Tibial nerve (tissue), 3 donors: ENCODE data around the gene PAIP2.

ENCODE experiments used
- CTCF ChIP-seq, 5 experiments: fragments of 200-600 bp in 3 of 5; fragments of 450-650 bp in 2 of 5; sonication (generic) in 3 of 5; IDR thresholded peaks; one replicate each; pipeline ENCODE4 v1.5.1; 2016 to 2019; ENCODE audit warnings: antibody characterized with exemption in 5 of 5, mild to moderate bottlenecking in 3 of 5, moderate library complexity in 2 of 5
- POLR2A ChIP-seq, 2 donors: fragments of 450-650 bp; IDR thresholded peaks; one replicate each; pipeline ENCODE4 v1.6.1; 2017; ENCODE audit warnings: antibody characterized with exemption in 2 of 2, mild to moderate bottlenecking in 2 of 2, moderate library complexity in 2 of 2

- TF ChIP-seq POLR2A (IDR thresholded peaks at IDR 0.05) = no peak
- TF ChIP-seq CTCF (IDR thresholded peaks at IDR 0.05) = peak in 1 of 5 experiments; percentile 10
These were observed 61.0 kb downstream of the PAIP2 start for GRCh38 chr5:139402561-139403158.
